GM23338 (cell line): ENCODE results near the gene RAB6A. TPM values are rescaled to one million over a fixed set of nuclear protein-coding genes. Genes with fewer than 3 reads are reported as not detected.
"Not testable (repeated sequence)": the region's sequence is repeated elsewhere in the genome, so short reads cannot be mapped to it uniquely, and the experiment has no call there.

Source experiments
- ATAC-seq: fragments of 200-7000 bp; cut with Tn5 transposase; 3 replicates; pipeline ENCODE4 v1.9.1; 2020
- DNase-seq: peaks from one replicate; pipeline ENCODE4 v3.0.0-alpha.2; 2015; ENCODE audit warnings: low spot score
- H2AFZ ChIP-seq: fragments of 200-600 bp; sonication (generic); 2 replicates; pipeline ENCODE4 v1.8.0; 2016; ENCODE audit warnings: antibody characterized with exemption, mild to moderate bottlenecking, moderate library complexity
- H3F3A ChIP-seq: fragments of 200-600 bp; sonication (generic); replicated peaks from 2 replicates; pipeline ENCODE4 v1.8.0; 2017; ENCODE audit warnings: antibody characterized with exemption, mixed run types, low read depth
- H3K27ac ChIP-seq: fragments of 200-600 bp; sonication (generic); 2 replicates; pipeline ENCODE4 v1.6.1; 2016; ENCODE audit warnings: low read depth
- H3K27me3 ChIP-seq: fragments of 200-600 bp; sonication (generic); 2 replicates; pipeline ENCODE4 v1.8.0; 2016; ENCODE audit warnings: mild to moderate bottlenecking, mixed run types, moderate library complexity; ENCODE audit not compliant: insufficient read depth
- H3K36me3 ChIP-seq: fragments of 200-600 bp; sonication (generic); 2 replicates; pipeline ENCODE4 v1.8.0; 2016; ENCODE audit warnings: mild to moderate bottlenecking; ENCODE audit not compliant: insufficient read depth
- H3K4me1 ChIP-seq: fragments of 200-600 bp; sonication (generic); 2 replicates; pipeline ENCODE4 v1.8.0; 2016; ENCODE audit warnings: mild to moderate bottlenecking, moderate library complexity; ENCODE audit not compliant: insufficient read depth
- H3K4me2 ChIP-seq: fragments of 200-600 bp; sonication (generic); 2 replicates; pipeline ENCODE4 v1.7.1; 2017; ENCODE audit warnings: mixed run types
- H3K4me3 ChIP-seq: fragments of 200-600 bp; sonication (generic); 2 replicates; pipeline ENCODE4 v1.6.1; 2016; ENCODE audit warnings: mixed run types
- H3K79me2 ChIP-seq: fragments of 200-600 bp; sonication (generic); replicated peaks from 2 replicates; pipeline ENCODE4 v1.8.0; 2017; ENCODE audit warnings: mild to moderate bottlenecking; ENCODE audit not compliant: insufficient read depth
- H3K9me2 ChIP-seq: fragments of 200-600 bp; sonication (generic); 2 replicates; pipeline ENCODE4 v1.8.0; 2017; ENCODE audit not compliant: insufficient read depth
- H4K20me1 ChIP-seq: fragments of 200-600 bp; sonication (generic); replicated peaks from 2 replicates; pipeline ENCODE4 v1.8.0; 2017; ENCODE audit warnings: mild to moderate bottlenecking; ENCODE audit not compliant: insufficient read depth
- H3K27ac Mint-ChIP-seq: 2 replicates; pipeline ENCODE4 v1.8.0; 2020; ENCODE audit warnings: inconsistent platforms, mild to moderate bottlenecking, moderate library complexity, mixed read lengths
- H3K27me3 Mint-ChIP-seq: 3 replicates; pipeline ENCODE4 v1.8.0; 2022; ENCODE audit warnings: low read depth, mild to moderate bottlenecking, moderate library complexity, mixed read lengths, inconsistent platforms; ENCODE audit not compliant: insufficient read depth, poor library complexity
- H3K36me3 Mint-ChIP-seq: 3 replicates; pipeline ENCODE4 v1.8.0; 2021; ENCODE audit warnings: low read depth, mild to moderate bottlenecking, inconsistent platforms, moderate library complexity, mixed read lengths
- H3K4me1 Mint-ChIP-seq: 3 replicates; pipeline ENCODE4 v1.8.0; 2020; ENCODE audit warnings: mild to moderate bottlenecking, inconsistent platforms, mixed read lengths
- H3K4me3 Mint-ChIP-seq: 3 replicates; pipeline ENCODE4 v1.8.0; 2021; ENCODE audit warnings: moderate library complexity, mild to moderate bottlenecking, inconsistent platforms, mixed read lengths
- H3K9me3 Mint-ChIP-seq: 3 replicates; pipeline ENCODE4 v1.8.0; 2020; ENCODE audit warnings: moderate library complexity, mild to moderate bottlenecking, inconsistent platforms, mixed read lengths
- CTCF ChIP-seq, 2 experiments: fragments of 200-600 bp in 1 of 2; sonication (generic) in 1 of 2; conservative IDR thresholded peaks; 2 replicates each; pipeline versions ENCODE4 v1.5.1 to v1.6.1; 2016 to 2017; ENCODE audit warnings: antibody characterized with exemption in 2 of 2, low read depth in 2 of 2, mild to moderate bottlenecking in 2 of 2, moderate library complexity in 1 of 2
- EZH2 ChIP-seq: fragments of 200-600 bp; sonication (generic); IDR thresholded peaks from one replicate; pipeline ENCODE4 v1.8.0; 2017; ENCODE audit warnings: antibody characterized with exemption, mild to moderate bottlenecking, low read depth; ENCODE audit not compliant: unreplicated experiment
- EZH2phosphoT487 ChIP-seq: fragments of 200-600 bp; sonication (generic); IDR thresholded peaks from one replicate; pipeline ENCODE4 v1.8.1; 2018; ENCODE audit warnings: antibody characterized with exemption; ENCODE audit not compliant: unreplicated experiment
- JUNB ChIP-seq: IDR thresholded peaks from one replicate; pipeline ENCODE4 v1.6.1; 2016; ENCODE audit warnings: antibody characterized with exemption; ENCODE audit not compliant: unreplicated experiment
- NANOG ChIP-seq: IDR thresholded peaks from 2 replicates; pipeline ENCODE4 v1.6.1; 2016; ENCODE audit warnings: antibody characterized with exemption, borderline replicate concordance
- REST ChIP-seq: IDR thresholded peaks from one replicate; pipeline ENCODE4 v1.6.1; 2018; ENCODE audit warnings: antibody characterized with exemption; ENCODE audit not compliant: unreplicated experiment
- ZNF114 ChIP-seq: fragments of 250-450 bp; sonication (Bioruptor Pico); IDR thresholded peaks from 2 replicates; pipeline ENCODE4 v1.5.0; 2020; ENCODE audit warnings: mild to moderate bottlenecking, moderate library complexity
- ZNF462 ChIP-seq: fragments of 250-450 bp; sonication (Bioruptor Pico); IDR thresholded peaks from 2 replicates; pipeline ENCODE4 v1.5.0; 2020; ENCODE audit warnings: mild to moderate bottlenecking, moderate library complexity
- polyA plus RNA-seq: library from polyadenylated mRNA; unstranded; fragments of >200 nt; fragmentation: Nextera tagmentation; extraction: Ambion mirVana; gene quantifications from 2 replicates; pipeline ENCODE4 v1.2.1, GENCODE V29; 2016
- total RNA-seq: library from RNA; depleted of rRNA; stranded (reverse); fragments of >200 nt; shearing (Covaris generic); gene quantifications from 2 replicates; pipeline ENCODE4 v1.2.3, GENCODE V29; 2014

Gene RAB6A
- total and polyA plus RNA-seq, 2 experiments from 2014 or later, result 61.1 to 127 TPM

GRCh38 chr11:73787051-73787642 is 26.3 kb upstream of the RAB6A start:
- H3K4me1 Mint-ChIP-seq, result peaks cover 14% of the 10 kb centered on the region
- peak overlapping the region; percentile 99 for H3K27ac Mint-ChIP-seq
- Histone ChIP-seq H3K79me2 (peaks cover 17% of the 10 kb centered on the region), H3K27ac (peak overlapping the region; percentile 97), H3K4me1 (peaks cover 9% of the 10 kb centered on the region), H3K4me3 (peak overlapping the region; percentile 72), H3K36me3 (no peaks in the 10 kb centered on the region), H3K4me2 (peak overlapping the region; percentile 79), H3K9me2 (no peaks in the 10 kb centered on the region), H4K20me1 (no peaks in the 10 kb centered on the region), H2AFZ (peak overlapping the region; percentile 80), H3K27me3 (no peaks in the 10 kb centered on the region), H3F3A (0 out of 2 replicates have a peak, but pooled peaks cover 5% of the 10 kb centered on the region)
- H3K4me3 Mint-ChIP-seq, result peak overlapping the region; percentile 98
- peaks cover 4% of the 10 kb centered on the region for H3K27me3 Mint-ChIP-seq
- ATAC-seq (no peak), DNase-seq (no peak)
- no peaks in the 10 kb centered on the region for H3K36me3 Mint-ChIP-seq
- TF ChIP-seq ZNF462 (no peak), EZH2phosphoT487 (no peak), ZNF114 (CRISPR knock-in tag) (no peak), NANOG (no peak), JUNB (no peak), REST (no peak), EZH2 (no peak), CTCF (conservative IDR thresholded peaks at IDR 0.05; ENCODE audit: low read depth in 2 of 2) (no peak)
- H3K9me3 Mint-ChIP-seq, result no peaks in the 10 kb centered on the region

GRCh38 chr11:73785467-73785866 is 24.6 kb upstream of the RAB6A start:
- H3K27ac ChIP-seq, H3K4me1 ChIP-seq, H3K9me2 ChIP-seq, H3K27me3 Mint-ChIP-seq, H2AFZ ChIP-seq, H3K36me3 ChIP-seq, H3K4me3 ChIP-seq, H3K9me3 Mint-ChIP-seq, H3K36me3 Mint-ChIP-seq, H3K27me3 ChIP-seq, H3K4me3 Mint-ChIP-seq, DNase-seq, H3F3A ChIP-seq, ATAC-seq, H3K4me2 ChIP-seq, H4K20me1 ChIP-seq: not testable (repeated sequence)
- H3K79me2 ChIP-seq, result peaks cover 12% of the 10 kb centered on the region
- Mint-ChIP-seq H3K27ac (peak overlapping the region; percentile 11; the same call in 1 of the 2 replicates), H3K4me1 (peaks cover 14% of the 10 kb centered on the region)
